ENCODE data around the gene SIAH1. TPM values are rescaled to one million over a fixed set of nuclear protein-coding genes. Genes with fewer than 3 reads are reported as not detected.
"Not testable (repeated sequence)": the region's sequence is repeated elsewhere in the genome, so short reads cannot be mapped to it uniquely, and the experiment has no call there.

SIAH1 gene
- total RNA-seq = 37.2 TPM

GRCh38 chr16:48385253-48386150 lies at the start of gene SIAH1:
TSS of gene SIAH1 (minus strand) at chr16:48385413. CDS start at chr16:48362428, 22,985 bp downstream.
- ATAC-seq = peak; percentile 85
- DNase-seq (ENCODE audit: low spot score) = peak; percentile 92
- intact Hi-C loops (cut with DNase I) = no loop called here

GRCh38 chr16:48434653-48435317 lies 49.6 kb upstream of the SIAH1 start:
- intact Hi-C loops (cut with DNase I) = no loop called here
- peak; percentile 77 for ATAC-seq
- no peak for DNase-seq (ENCODE audit: low spot score)

- ATAC-seq = peak; percentile 14
These were observed 48.8 kb upstream of the SIAH1 start for GRCh38 chr16:48433850-48434530.

GRCh38 chr16:48433116-48433849 lies 48.1 kb upstream of the SIAH1 start:
- no peak for ATAC-seq
- no peak for DNase-seq (ENCODE audit: low spot score)
- intact Hi-C loops (cut with DNase I) = no loop called here

More at GRCh38 chr16:48433850-48434530, 48.8 kb upstream of the SIAH1 start:
- no peak for DNase-seq (ENCODE audit: low spot score)
- intact Hi-C loops (cut with DNase I) = no loop called here

- intact Hi-C loops (cut with DNase I) = no loop called here
These were observed 46.9 kb upstream of the SIAH1 start for GRCh38 chr16:48432136-48432535.

GRCh38 chr16:48430890-48431289 lies 45.7 kb upstream of the SIAH1 start:
- ATAC-seq = no peak
- no peak for DNase-seq (ENCODE audit: low spot score)
- intact Hi-C loops (cut with DNase I) = no loop called here

More at GRCh38 chr16:48432136-48432535, 46.9 kb upstream of the SIAH1 start:
- ATAC-seq = peak; percentile 39
- DNase-seq (ENCODE audit: low spot score) = no peak

GRCh38 chr16:48426244-48427141 lies 41.3 kb upstream of the SIAH1 start:
- no peak for ATAC-seq
- intact Hi-C loops (cut with DNase I) = no loop called here
- DNase-seq (ENCODE audit: low spot score) = no peak

- intact Hi-C loops (cut with DNase I) = no loop called here
- ATAC-seq = no peak
- DNase-seq (ENCODE audit: low spot score) = no peak
These were observed 37.3 kb upstream of the SIAH1 start for GRCh38 chr16:48422537-48422936.

GRCh38 chr16:48421741-48422140 lies 36.5 kb upstream of the SIAH1 start:
- intact Hi-C loops (cut with DNase I) = no loop called here
- DNase-seq (ENCODE audit: low spot score) (no peak), ATAC-seq (no peak)

GRCh38 chr16:48420437-48420836 lies 35.2 kb upstream of the SIAH1 start:
- no peak for ATAC-seq
- no peak for DNase-seq (ENCODE audit: low spot score)
- intact Hi-C loops (cut with DNase I) = no loop called here

GRCh38 chr16:48416617-48417016 lies 31.4 kb upstream of the SIAH1 start:
- DNase-seq (ENCODE audit: low spot score); intact Hi-C loops (cut with DNase I); ATAC-seq: not testable (repeated sequence)

GRCh38 chr16:48413272-48413671 lies 28.1 kb upstream of the SIAH1 start:
- no peak for ATAC-seq
- no peak for DNase-seq (ENCODE audit: low spot score)
- intact Hi-C loops (cut with DNase I) = no loop called here

GRCh38 chr16:48409839-48410632 lies 24.8 kb upstream of the SIAH1 start:
- no peak for DNase-seq (ENCODE audit: low spot score)
- intact Hi-C loops (cut with DNase I) = loop anchor here (2.0 kb wide), 1 partner anchor 65 kb away; no protein-coding TSS in a partner anchor
- peak; percentile 35 for ATAC-seq

GRCh38 chr16:48408688-48409087 lies 23.5 kb upstream of the SIAH1 start:
- DNase-seq (ENCODE audit: low spot score) (peak; percentile 72), ATAC-seq (no peak)
- intact Hi-C loops (cut with DNase I) = loop anchor here (2.0 kb wide), 1 partner anchor 66 kb away; no protein-coding TSS in a partner anchor

GRCh38 chr16:48405907-48406306 lies 20.7 kb upstream of the SIAH1 start:
- ATAC-seq (no peak), DNase-seq (ENCODE audit: low spot score) (no peak)
- intact Hi-C loops (cut with DNase I) = no loop called here

GRCh38 chr16:48405153-48405552 lies 19.9 kb upstream of the SIAH1 start:
- DNase-seq (ENCODE audit: low spot score) = no peak
- intact Hi-C loops (cut with DNase I) = no loop called here
- ATAC-seq = no peak

- ATAC-seq; intact Hi-C loops (cut with DNase I); DNase-seq (ENCODE audit: low spot score): not testable (repeated sequence)
These were observed 17.3 kb upstream of the SIAH1 start for GRCh38 chr16:48402547-48402946.
